HG03469 (cell line): ENCODE data around the gene TINAGL1.

Source experiments
- ATAC-seq: cut with Tn5 transposase; IDR thresholded peaks from one replicate; pipeline ENCODE4 v1.9.1; 2021; ENCODE audit warnings: mild to moderate bottlenecking, moderate library complexity, moderate number of reproducible peaks; ENCODE audit not compliant: unreplicated experiment

Gene TINAGL1

GRCh38 chr1:31568895-31569595 lies 7.3 kb upstream of the TINAGL1 start:
- no peak for ATAC-seq

- ATAC-seq = no peak
These were observed 6.6 kb upstream of the TINAGL1 start for GRCh38 chr1:31569596-31570173.

- ATAC-seq = no peak
These were observed 6.1 kb upstream of the TINAGL1 start for GRCh38 chr1:31570228-31570627.

- no peak for ATAC-seq
These were observed 5.4 kb upstream of the TINAGL1 start for GRCh38 chr1:31570906-31571305.

GRCh38 chr1:31571340-31572295 lies 4.7 kb upstream of the TINAGL1 start:
- no peak for ATAC-seq

- ATAC-seq = no peak
These were observed 3.8 kb upstream of the TINAGL1 start for GRCh38 chr1:31572323-31573104.

- ATAC-seq = no peak
These were observed 3.1 kb upstream of the TINAGL1 start for GRCh38 chr1:31573261-31573660.

- no peak for ATAC-seq
These were observed 1.5 kb upstream of the TINAGL1 start for GRCh38 chr1:31574749-31575368.

- ATAC-seq = no peak
These were observed 760 bp upstream of the TINAGL1 start for GRCh38 chr1:31575369-31576140.

GRCh38 chr1:31576743-31577455 lies 584 bp downstream of the TINAGL1 start:
- no peak for ATAC-seq

- ATAC-seq = no peak
These were observed 1.3 kb downstream of the TINAGL1 start for GRCh38 chr1:31577515-31578192.

GRCh38 chr1:31579374-31579773 lies 3.1 kb downstream of the TINAGL1 start:
- no peak for ATAC-seq

GRCh38 chr1:31580513-31580870 lies 4.2 kb downstream of the TINAGL1 start:
- no peak for ATAC-seq

- ATAC-seq = no peak
These were observed 4.7 kb downstream of the TINAGL1 start for GRCh38 chr1:31580891-31581603.

- ATAC-seq = no peak
These were observed 5.8 kb downstream of the TINAGL1 start for GRCh38 chr1:31581821-31582810.

GRCh38 chr1:31583082-31583994 lies 7.0 kb downstream of the TINAGL1 start:
- no peak for ATAC-seq
